Measurements from ENCODE around the gene AFG3L2.

- TF ChIP-seq CTCF (IDR thresholded peaks at IDR 0.05) (no peak), EP300 (IDR thresholded peaks at IDR 0.05) (no peak), POLR2AphosphoS5 (IDR thresholded peaks at IDR 0.05) (no peak), POLR2A (IDR thresholded peaks at IDR 0.05; ENCODE audit: low read depth) (no peak)
These were observed 81.0 kb downstream of the AFG3L2 start for GRCh38 chr18:12296087-12296403.

Measured in esophagus muscularis mucosa (tissue), 4 donors.